Measurements from ENCODE around the gene TNFRSF1B.

DNA sequence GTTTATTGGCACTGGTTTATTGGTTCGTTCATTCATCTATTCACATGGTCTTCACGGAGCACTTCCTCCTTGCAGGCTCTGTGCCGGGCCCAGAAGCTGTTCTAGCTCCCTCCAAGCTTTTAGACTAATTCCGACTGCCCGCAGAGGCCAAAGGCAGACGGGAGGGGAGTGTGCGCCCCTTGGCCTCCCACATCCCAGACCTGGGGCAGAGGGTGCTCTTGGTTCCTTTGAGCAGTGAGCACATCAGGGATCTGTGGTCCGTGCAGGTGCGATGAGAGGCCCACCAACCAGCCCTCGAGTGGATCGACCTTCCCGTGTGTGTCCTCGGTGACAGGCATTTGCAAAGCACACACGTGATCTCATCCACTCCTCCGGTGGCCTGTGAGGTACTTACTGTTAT lies 38.7 kb upstream of the TNFRSF1B start:
- TF ChIP-seq, protein P1, sequence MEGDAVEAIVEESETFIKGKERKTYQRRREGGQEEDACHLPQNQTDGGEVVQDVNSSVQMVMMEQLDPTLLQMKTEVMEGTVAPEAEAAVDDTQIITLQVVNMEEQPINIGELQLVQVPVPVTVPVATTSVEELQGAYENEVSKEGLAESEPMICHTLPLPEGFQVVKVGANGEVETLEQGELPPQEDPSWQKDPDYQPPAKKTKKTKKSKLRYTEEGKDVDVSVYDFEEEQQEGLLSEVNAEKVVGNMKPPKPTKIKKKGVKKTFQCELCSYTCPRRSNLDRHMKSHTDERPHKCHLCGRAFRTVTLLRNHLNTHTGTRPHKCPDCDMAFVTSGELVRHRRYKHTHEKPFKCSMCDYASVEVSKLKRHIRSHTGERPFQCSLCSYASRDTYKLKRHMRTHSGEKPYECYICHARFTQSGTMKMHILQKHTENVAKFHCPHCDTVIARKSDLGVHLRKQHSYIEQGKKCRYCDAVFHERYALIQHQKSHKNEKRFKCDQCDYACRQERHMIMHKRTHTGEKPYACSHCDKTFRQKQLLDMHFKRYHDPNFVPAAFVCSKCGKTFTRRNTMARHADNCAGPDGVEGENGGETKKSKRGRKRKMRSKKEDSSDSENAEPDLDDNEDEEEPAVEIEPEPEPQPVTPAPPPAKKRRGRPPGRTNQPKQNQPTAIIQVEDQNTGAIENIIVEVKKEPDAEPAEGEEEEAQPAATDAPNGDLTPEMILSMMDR (optimal IDR thresholded peaks at IDR 0.05 in 1 of 3, IDR thresholded peaks at IDR 0.05 in 1 of 3, conservative IDR thresholded peaks at IDR 0.05 in 1 of 3; ENCODE audit: extremely low read depth in 1 of 3, insufficient read depth in 2 of 3, low read length in 3 of 3): no peak
- TF ChIP-seq EZH2 (IDR thresholded peaks at IDR 0.05; ENCODE audit: low read length): no peak

Measured in keratinocyte (primary cell).